KMS-11 (cell line): ENCODE measurements around the gene OR56A5.

Source experiments
- H2AFZ ChIP-seq: fragments of 200-600 bp; sonication (generic); 2 replicates; pipeline ENCODE4 v1.6.1; 2016; ENCODE audit warnings: antibody characterized with exemption, mixed run types, low read depth
- H3K27ac ChIP-seq: fragments of 200-600 bp; sonication (generic); 2 replicates; pipeline ENCODE4 v1.6.1; 2016; ENCODE audit warnings: mild to moderate bottlenecking, mixed run types
- H3K27me3 ChIP-seq: fragments of 200-600 bp; sonication (generic); 2 replicates; pipeline ENCODE4 v1.6.1; 2017; ENCODE audit warnings: mild to moderate bottlenecking, low read depth, mixed run types, moderate library complexity; ENCODE audit not compliant: insufficient read depth
- H3K36me3 ChIP-seq: fragments of 200-600 bp; sonication (generic); 2 replicates; pipeline ENCODE4 v1.6.1; 2017; ENCODE audit warnings: mild to moderate bottlenecking, mixed run types; ENCODE audit not compliant: insufficient read depth
- H3K4me1 ChIP-seq: fragments of 200-600 bp; sonication (generic); 2 replicates; pipeline ENCODE4 v1.6.1; 2016; ENCODE audit warnings: mild to moderate bottlenecking, low read depth, mixed run types; ENCODE audit not compliant: poor library complexity, severe bottlenecking
- H3K4me2 ChIP-seq: fragments of 200-600 bp; sonication (generic); 2 replicates; pipeline ENCODE4 v1.7.0; 2016; ENCODE audit warnings: mild to moderate bottlenecking, mixed run types
- H3K4me3 ChIP-seq: fragments of 200-600 bp; sonication (generic); IDR thresholded peaks from 2 replicates; pipeline ENCODE4 v1.6.1; 2017; ENCODE audit warnings: low read depth, low read length, mixed read lengths; ENCODE audit not compliant: insufficient read depth
- H3K79me2 ChIP-seq: fragments of 200-600 bp; sonication (generic); 2 replicates; pipeline ENCODE4 v1.6.1; 2016; ENCODE audit warnings: low read depth, mixed run types; ENCODE audit not compliant: insufficient read depth
- H3K9ac ChIP-seq: fragments of 200-600 bp; sonication (generic); 2 replicates; pipeline ENCODE4 v1.6.1; 2016; ENCODE audit warnings: mild to moderate bottlenecking, mixed run types
- H4K20me1 ChIP-seq: fragments of 200-600 bp; sonication (generic); 2 replicates; pipeline ENCODE4 v1.6.1; 2016; ENCODE audit warnings: mild to moderate bottlenecking, mixed run types; ENCODE audit not compliant: insufficient read depth
- TF ChIP-seq, protein P1 (sequence below): fragments of 200-600 bp; sonication (generic); conservative IDR thresholded peaks from 2 replicates; pipeline ENCODE4 v1.6.1; 2017; ENCODE audit warnings: low read depth, mild to moderate bottlenecking, antibody characterized with exemption, low read length, moderate library complexity, mixed read lengths

OR56A5 gene

GRCh38 chr11:5929571-5930368 lies 38.5 kb downstream of the OR56A5 start:
- Histone ChIP-seq H4K20me1 (no peaks in the 10 kb centered on the region), H3K27me3 (no peaks in the 10 kb centered on the region), H3K4me2 (no peak overlapping the region), H3K4me1 (no peaks in the 10 kb centered on the region), H3K27ac (no peak overlapping the region), H3K36me3 (no peaks in the 10 kb centered on the region), H2AFZ (no peak overlapping the region), H3K9ac (no peak overlapping the region), H3K4me3 (no peak overlapping the region), H3K79me2 (no peaks in the 10 kb centered on the region)
- TF ChIP-seq, protein P1, sequence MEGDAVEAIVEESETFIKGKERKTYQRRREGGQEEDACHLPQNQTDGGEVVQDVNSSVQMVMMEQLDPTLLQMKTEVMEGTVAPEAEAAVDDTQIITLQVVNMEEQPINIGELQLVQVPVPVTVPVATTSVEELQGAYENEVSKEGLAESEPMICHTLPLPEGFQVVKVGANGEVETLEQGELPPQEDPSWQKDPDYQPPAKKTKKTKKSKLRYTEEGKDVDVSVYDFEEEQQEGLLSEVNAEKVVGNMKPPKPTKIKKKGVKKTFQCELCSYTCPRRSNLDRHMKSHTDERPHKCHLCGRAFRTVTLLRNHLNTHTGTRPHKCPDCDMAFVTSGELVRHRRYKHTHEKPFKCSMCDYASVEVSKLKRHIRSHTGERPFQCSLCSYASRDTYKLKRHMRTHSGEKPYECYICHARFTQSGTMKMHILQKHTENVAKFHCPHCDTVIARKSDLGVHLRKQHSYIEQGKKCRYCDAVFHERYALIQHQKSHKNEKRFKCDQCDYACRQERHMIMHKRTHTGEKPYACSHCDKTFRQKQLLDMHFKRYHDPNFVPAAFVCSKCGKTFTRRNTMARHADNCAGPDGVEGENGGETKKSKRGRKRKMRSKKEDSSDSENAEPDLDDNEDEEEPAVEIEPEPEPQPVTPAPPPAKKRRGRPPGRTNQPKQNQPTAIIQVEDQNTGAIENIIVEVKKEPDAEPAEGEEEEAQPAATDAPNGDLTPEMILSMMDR: no peak

GRCh38 chr11:5928811-5929210 lies 39.5 kb downstream of the OR56A5 start:
- H3K9ac ChIP-seq: no peak overlapping the region
- H3K27me3 ChIP-seq: no peaks in the 10 kb centered on the region
- H3K36me3 ChIP-seq: no peaks in the 10 kb centered on the region
- no peak overlapping the region for H2AFZ ChIP-seq
- H3K4me3 ChIP-seq: no peak overlapping the region
- H4K20me1 ChIP-seq: no peaks in the 10 kb centered on the region
- no peaks in the 10 kb centered on the region for H3K79me2 ChIP-seq
- H3K4me2 ChIP-seq: no peak overlapping the region
- TF ChIP-seq, protein P1: no peak
- H3K27ac ChIP-seq: no peak overlapping the region
- no peaks in the 10 kb centered on the region for H3K4me1 ChIP-seq

DNA sequence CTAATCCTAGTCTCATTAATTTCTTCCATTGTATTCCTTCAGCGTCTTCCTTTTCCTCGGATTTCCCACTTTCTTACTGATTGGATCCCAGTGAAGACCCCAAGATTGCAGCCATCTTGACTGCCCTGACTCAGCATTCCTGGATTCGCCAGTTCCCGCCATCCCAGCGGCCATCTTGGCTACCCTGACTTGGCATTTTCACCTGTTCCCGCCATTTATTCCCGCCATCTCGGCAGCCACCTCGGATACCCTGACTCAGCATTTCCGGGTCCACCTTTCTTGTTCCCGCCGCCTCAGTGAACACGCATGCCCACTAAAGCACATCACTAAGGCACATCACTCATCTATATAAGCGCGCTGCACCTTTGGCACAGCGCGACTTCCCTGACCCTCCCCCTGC lies 40.0 kb downstream of the OR56A5 start:
- no peak overlapping the region for H3K27ac ChIP-seq
- TF ChIP-seq, protein P1: no peak
- no peaks in the 10 kb centered on the region for H4K20me1 ChIP-seq
- no peak overlapping the region for H2AFZ ChIP-seq
- H3K4me1 ChIP-seq: peaks cover 3% of the 10 kb centered on the region
- no peaks in the 10 kb centered on the region for H3K79me2 ChIP-seq
- no peak overlapping the region for H3K4me2 ChIP-seq
- no peak overlapping the region for H3K9ac ChIP-seq
- H3K27me3 ChIP-seq: no peaks in the 10 kb centered on the region
- H3K36me3 ChIP-seq: no peaks in the 10 kb centered on the region
- H3K4me3 ChIP-seq: no peak overlapping the region

GRCh38 chr11:5923794-5924193 lies 44.5 kb downstream of the OR56A5 start:
- Histone ChIP-seq H3K4me1 (peaks cover 8% of the 10 kb centered on the region), H3K36me3 (no peaks in the 10 kb centered on the region), H2AFZ (no peak overlapping the region), H3K27ac (no peak overlapping the region), H3K4me3 (no peak overlapping the region), H4K20me1 (no peaks in the 10 kb centered on the region), H3K27me3 (no peaks in the 10 kb centered on the region), H3K4me2 (no peak overlapping the region), H3K79me2 (no peaks in the 10 kb centered on the region), H3K9ac (no peak overlapping the region)
- TF ChIP-seq, protein P1: no peak
